ENCODE results near the gene GRM4.

GRCh38 chr6:34049395-34050342 lies 96.2 kb downstream of the GRM4 start:
- TF ChIP-seq RBBP5 (conservative IDR thresholded peaks at IDR 0.05) (no peak), POLR2AphosphoS2 (IDR thresholded peaks at IDR 0.05; ENCODE audit: low read depth, low read length) (no peak), EZH2 (IDR thresholded peaks at IDR 0.05; ENCODE audit: borderline replicate concordance, control insufficient read depth, low read depth, low read length) (no peak), TAF1 (IDR thresholded peaks at IDR 0.05; ENCODE audit: borderline replicate concordance, low read depth, low read length) (no peak), CTCF (IDR thresholded peaks at IDR 0.05 in 2 of 3, conservative IDR thresholded peaks at IDR 0.05 in 1 of 3; ENCODE audit: control insufficient read depth in 2 of 3, extremely low read depth in 1 of 3, insufficient read depth in 1 of 3, low read depth in 3 of 3, low read length in 3 of 3) (no peak), USF2 (IDR thresholded peaks at IDR 0.05; ENCODE audit: borderline replicate concordance, low read depth, low read length) (no peak), POLR2A (IDR thresholded peaks at IDR 0.05; ENCODE audit: low read depth, low read length) (no peak), ESRRA (IDR thresholded peaks at IDR 0.05; ENCODE audit: low read length) (no peak), FOXM1 (IDR thresholded peaks at IDR 0.05; ENCODE audit: low read depth, low read length) (no peak)

Data from GM12878 (cell line).